Measurements from ENCODE around the gene OSBPL6. TPM values are rescaled to one million over a fixed set of nuclear protein-coding genes. Genes with fewer than 3 reads are reported as not detected.
A peak's percentile ranks its signal among the peaks of the same experiment; 100 is the strongest.

Gene OSBPL6
- total and polyA plus RNA-seq, 9 of the 15 experiments (the other 6 are each of a cell fraction or from before 2014, with no cell fraction given) = 3.4 to 12.7 (median 9.3) TPM

DNA sequence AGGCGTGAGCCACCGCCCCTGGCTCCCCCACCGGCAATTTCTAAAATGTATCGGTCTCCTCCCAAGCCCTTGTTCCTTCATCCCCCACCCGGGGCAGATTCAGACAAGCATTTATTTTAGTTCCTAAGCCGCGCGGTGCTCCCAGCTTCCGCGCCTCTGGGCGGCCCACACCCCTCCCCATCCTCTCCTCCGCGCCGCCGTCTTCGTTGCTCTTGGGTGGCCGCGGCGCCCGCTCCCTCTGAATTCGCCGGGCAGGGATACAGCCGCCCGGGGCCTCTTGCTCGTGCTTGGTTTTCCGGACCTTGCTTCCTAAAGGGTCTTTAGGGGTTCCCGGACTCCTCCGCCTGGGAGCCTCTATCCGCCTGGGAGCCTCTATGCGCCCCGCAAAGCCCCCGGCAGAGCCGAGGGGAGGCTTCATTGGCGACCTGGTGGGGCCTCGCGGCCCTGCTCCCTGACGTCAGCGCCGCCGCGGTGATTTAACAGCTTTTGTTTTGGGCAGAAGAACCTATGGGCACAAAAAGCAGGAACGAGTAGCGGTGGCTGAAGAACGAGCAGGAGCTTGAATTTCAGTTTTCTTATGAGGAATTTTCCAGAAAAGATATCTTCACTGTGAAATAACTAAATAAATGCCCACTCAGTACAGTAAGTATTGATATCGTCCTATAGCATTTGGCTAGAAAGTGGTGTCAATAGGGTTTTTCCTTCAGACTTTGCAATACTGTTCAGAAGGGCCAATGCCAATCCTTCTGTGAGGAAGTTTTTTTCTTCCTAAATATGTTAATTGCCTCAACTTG is 219.4 kb downstream of the OSBPL6 start (continued):
- TF ChIP-seq, protein P1, sequence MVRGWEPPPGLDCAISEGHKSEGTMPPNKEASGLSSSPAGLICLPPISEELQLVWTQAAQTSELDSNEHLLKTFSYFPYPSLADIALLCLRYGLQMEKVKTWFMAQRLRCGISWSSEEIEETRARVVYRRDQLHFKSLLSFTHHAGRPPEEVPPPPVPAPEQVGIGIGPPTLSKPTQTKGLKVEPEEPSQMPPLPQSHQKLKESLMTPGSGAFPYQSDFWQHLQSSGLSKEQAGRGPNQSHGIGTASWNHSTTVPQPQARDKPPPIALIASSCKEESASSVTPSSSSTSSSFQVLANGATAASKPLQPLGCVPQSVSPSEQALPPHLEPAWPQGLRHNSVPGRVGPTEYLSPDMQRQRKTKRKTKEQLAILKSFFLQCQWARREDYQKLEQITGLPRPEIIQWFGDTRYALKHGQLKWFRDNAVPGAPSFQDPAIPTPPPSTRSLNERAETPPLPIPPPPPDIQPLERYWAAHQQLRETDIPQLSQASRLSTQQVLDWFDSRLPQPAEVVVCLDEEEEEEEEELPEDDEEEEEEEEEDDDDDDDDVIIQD (CRISPR knock-in tag; IDR thresholded peaks at IDR 0.05) = no peak
- TF ChIP-seq TEAD4 (IDR thresholded peaks at IDR 0.05; ENCODE audit: low read length) (no peak), TEAD4 (CRISPR knock-in tag; IDR thresholded peaks at IDR 0.05; ENCODE audit: borderline replicate concordance) (no peak), KLF16 (IDR thresholded peaks at IDR 0.05) (no peak), CTBP1 (IDR thresholded peaks at IDR 0.05; ENCODE audit: borderline replicate concordance) (peak; percentile 74), MBD1 (CRISPR knock-in tag; IDR thresholded peaks at IDR 0.05) (no peak), ZNF133 (CRISPR knock-in tag; IDR thresholded peaks at IDR 0.05) (no peak), ETV6 (IDR thresholded peaks at IDR 0.05; ENCODE audit: borderline replicate concordance in 1 of 2, low read depth in 2 of 2, low read length in 1 of 2) (no peak), ETV6 (CRISPR knock-in tag; IDR thresholded peaks at IDR 0.05; ENCODE audit: borderline replicate concordance) (no peak), CGGBP1 (CRISPR knock-in tag; IDR thresholded peaks at IDR 0.05) (peak; percentile 57; the same call in 1 of the 2 replicates), E2F4 (CRISPR knock-in tag; IDR thresholded peaks at IDR 0.05; ENCODE audit: low read depth) (no peak), ESRRB (CRISPR knock-in tag; IDR thresholded peaks at IDR 0.05; ENCODE audit: borderline replicate concordance) (no peak)
- TF ChIP-seq, protein P2, sequence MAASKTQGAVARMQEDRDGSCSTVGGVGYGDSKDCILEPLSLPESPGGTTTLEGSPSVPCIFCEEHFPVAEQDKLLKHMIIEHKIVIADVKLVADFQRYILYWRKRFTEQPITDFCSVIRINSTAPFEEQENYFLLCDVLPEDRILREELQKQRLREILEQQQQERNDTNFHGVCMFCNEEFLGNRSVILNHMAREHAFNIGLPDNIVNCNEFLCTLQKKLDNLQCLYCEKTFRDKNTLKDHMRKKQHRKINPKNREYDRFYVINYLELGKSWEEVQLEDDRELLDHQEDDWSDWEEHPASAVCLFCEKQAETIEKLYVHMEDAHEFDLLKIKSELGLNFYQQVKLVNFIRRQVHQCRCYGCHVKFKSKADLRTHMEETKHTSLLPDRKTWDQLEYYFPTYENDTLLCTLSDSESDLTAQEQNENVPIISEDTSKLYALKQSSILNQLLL (CRISPR knock-in tag; IDR thresholded peaks at IDR 0.05; ENCODE audit: borderline replicate concordance) = no peak
- TF ChIP-seq, protein P3, sequence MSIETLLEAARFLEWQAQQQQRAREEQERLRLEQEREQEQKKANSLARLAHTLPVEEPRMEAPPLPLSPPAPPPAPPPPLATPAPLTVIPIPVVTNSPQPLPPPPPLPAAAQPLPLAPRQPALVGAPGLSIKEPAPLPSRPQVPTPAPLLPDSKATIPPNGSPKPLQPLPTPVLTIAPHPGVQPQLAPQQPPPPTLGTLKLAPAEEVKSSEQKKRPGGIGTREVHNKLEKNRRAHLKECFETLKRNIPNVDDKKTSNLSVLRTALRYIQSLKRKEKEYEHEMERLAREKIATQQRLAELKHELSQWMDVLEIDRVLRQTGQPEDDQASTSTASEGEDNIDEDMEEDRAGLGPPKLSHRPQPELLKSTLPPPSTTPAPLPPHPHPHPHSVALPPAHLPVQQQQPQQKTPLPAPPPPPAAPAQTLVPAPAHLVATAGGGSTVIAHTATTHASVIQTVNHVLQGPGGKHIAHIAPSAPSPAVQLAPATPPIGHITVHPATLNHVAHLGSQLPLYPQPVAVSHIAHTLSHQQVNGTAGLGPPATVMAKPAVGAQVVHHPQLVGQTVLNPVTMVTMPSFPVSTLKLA (conservative IDR thresholded peaks at IDR 0.05) = peak in 1 of 2 experiments; percentile 63; a peak in 2 of 4 replicates
- TF ChIP-seq, protein P4, sequence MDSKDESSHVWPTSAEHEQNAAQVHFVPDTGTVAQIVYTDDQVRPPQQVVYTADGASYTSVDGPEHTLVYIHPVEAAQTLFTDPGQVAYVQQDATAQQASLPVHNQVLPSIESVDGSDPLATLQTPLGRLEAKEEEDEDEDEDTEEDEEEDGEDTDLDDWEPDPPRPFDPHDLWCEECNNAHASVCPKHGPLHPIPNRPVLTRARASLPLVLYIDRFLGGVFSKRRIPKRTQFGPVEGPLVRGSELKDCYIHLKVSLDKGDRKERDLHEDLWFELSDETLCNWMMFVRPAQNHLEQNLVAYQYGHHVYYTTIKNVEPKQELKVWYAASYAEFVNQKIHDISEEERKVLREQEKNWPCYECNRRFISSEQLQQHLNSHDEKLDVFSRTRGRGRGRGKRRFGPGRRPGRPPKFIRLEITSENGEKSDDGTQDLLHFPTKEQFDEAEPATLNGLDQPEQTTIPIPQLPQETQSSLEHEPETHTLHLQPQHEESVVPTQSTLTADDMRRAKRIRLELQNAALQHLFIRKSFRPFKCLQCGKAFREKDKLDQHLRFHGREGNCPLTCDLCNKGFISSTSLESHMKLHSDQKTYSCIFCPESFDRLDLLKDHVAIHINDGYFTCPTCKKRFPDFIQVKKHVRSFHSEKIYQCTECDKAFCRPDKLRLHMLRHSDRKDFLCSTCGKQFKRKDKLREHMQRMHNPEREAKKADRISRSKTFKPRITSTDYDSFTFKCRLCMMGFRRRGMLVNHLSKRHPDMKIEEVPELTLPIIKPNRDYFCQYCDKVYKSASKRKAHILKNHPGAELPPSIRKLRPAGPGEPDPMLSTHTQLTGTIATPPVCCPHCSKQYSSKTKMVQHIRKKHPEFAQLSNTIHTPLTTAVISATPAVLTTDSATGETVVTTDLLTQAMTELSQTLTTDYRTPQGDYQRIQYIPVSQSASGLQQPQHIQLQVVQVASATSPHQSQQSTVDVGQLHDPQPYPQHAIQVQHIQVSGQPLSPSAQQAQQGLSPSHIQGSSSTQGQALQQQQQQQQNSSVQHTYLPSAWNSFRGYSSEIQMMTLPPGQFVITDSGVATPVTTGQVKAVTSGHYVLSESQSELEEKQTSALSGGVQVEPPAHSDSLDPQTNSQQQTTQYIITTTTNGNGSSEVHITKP (IDR thresholded peaks at IDR 0.05; ENCODE audit: partially characterized antibody) = peak; percentile 23
